IMR-90 (cell line): Measurements from ENCODE around the gene ATP23. TPM values are rescaled to one million over a fixed set of nuclear protein-coding genes. Genes with fewer than 3 reads are reported as not detected.

Experiments used
- ATAC-seq: fragments of 200-7000 bp; cut with Tn5 transposase; 2 replicates; pipeline ENCODE4 v1.9.1; 2020; ENCODE audit warnings: low read depth, mild to moderate bottlenecking, moderate library complexity
- BruUV-seq: library from RNA; stranded (reverse); fragments of 400-500 nt; replicated peaks from 2 replicates; lab custom pipeline; 2021; lab: Mats Ljungman, UMichigan
- CTCF ChIA-PET: fragments of 300-600 bp; formaldehyde crosslinking; extraction: SDS; loops from one replicate; lab custom pipeline; 2021; ENCODE audit warnings: antibody characterized with exemption; lab: Yijun Ruan, JAX
- POLR2A ChIA-PET: fragments of 300-600 bp; sonication (Branson Sonifier 250); formaldehyde crosslinking; loops from one replicate; lab custom pipeline; 2022; ENCODE audit warnings: antibody characterized with exemption; ENCODE audit not compliant: unreplicated experiment; lab: Charles Lee
- DNase-seq: peaks from one replicate; pipeline ENCODE4 v3.0.0; 2013
- H2AFZ ChIP-seq: replicated peaks from 2 replicates; pipeline ENCODE3; 2013; ENCODE audit warnings: low read length, mild to moderate bottlenecking; ENCODE audit not compliant: poor library complexity
- H2AK5ac ChIP-seq: 2 replicates; pipeline ENCODE4 v1.6.1; 2013; ENCODE audit warnings: low read depth, low read length, inconsistent platforms
- H2AK9ac ChIP-seq: replicated peaks from 2 replicates; pipeline ENCODE3; 2013; ENCODE audit warnings: mild to moderate bottlenecking, low read depth, low read length, moderate library complexity; ENCODE audit not compliant: poor library complexity
- H2BK120ac ChIP-seq: 2 replicates; pipeline ENCODE4 v1.6.1; 2013; ENCODE audit warnings: low read depth, low read length, inconsistent platforms
- H2BK15ac ChIP-seq: 3 replicates; pipeline ENCODE4 v1.6.1; 2013; ENCODE audit warnings: low read depth, low read length, inconsistent platforms
- H2BK20ac ChIP-seq: 2 replicates; pipeline ENCODE4 v1.6.1; 2013; ENCODE audit warnings: low read depth, mild to moderate bottlenecking, inconsistent platforms, low read length, moderate library complexity
- H2BK5ac ChIP-seq: 2 replicates; pipeline ENCODE4 v1.6.1; 2013; ENCODE audit warnings: mild to moderate bottlenecking, low read depth, low read length, inconsistent platforms; ENCODE audit not compliant: poor library complexity, severe bottlenecking
- H3K14ac ChIP-seq: replicated peaks from 2 replicates; pipeline ENCODE4 v1.6.1; 2013; ENCODE audit warnings: low read depth, low read length, inconsistent platforms
- H3K18ac ChIP-seq: 2 replicates; pipeline ENCODE4 v1.6.1; 2013; ENCODE audit warnings: low read depth, low read length, control low read depth
- H3K23ac ChIP-seq: 2 replicates; pipeline ENCODE4 v1.6.1; 2013; ENCODE audit warnings: low read depth, low read length, inconsistent platforms
- H3K27ac ChIP-seq: 2 replicates; pipeline ENCODE4 v1.5.1; 2013; ENCODE audit warnings: mild to moderate bottlenecking, control low read depth, low read length; ENCODE audit not compliant: insufficient read depth
- H3K27me3 ChIP-seq: 2 replicates; pipeline ENCODE4 v1.6.1; 2013; ENCODE audit warnings: low read length; ENCODE audit not compliant: control insufficient read depth, insufficient read depth
- H3K36me3 ChIP-seq: 2 replicates; pipeline ENCODE4 v1.6.1; 2013; ENCODE audit warnings: low read length, mixed read lengths; ENCODE audit not compliant: control insufficient read depth, insufficient read depth
- H3K4ac ChIP-seq: 2 replicates; pipeline ENCODE4 v1.6.1; 2013; ENCODE audit warnings: low read depth, low read length, inconsistent platforms
- H3K4me1 ChIP-seq: 2 replicates; pipeline ENCODE4 v1.6.1; 2013; ENCODE audit warnings: low read length, mixed read lengths; ENCODE audit not compliant: control insufficient read depth, insufficient read depth
- H3K4me2 ChIP-seq: 2 replicates; pipeline ENCODE4 v1.6.1; 2013; ENCODE audit warnings: low read depth, mild to moderate bottlenecking, control low read depth, low read length, moderate library complexity
- H3K4me3 ChIP-seq: 2 replicates; pipeline ENCODE4 v1.5.1; 2013; ENCODE audit warnings: low read depth, mild to moderate bottlenecking, control low read depth, low read length, moderate library complexity; ENCODE audit not compliant: insufficient read depth
- H3K56ac ChIP-seq: 2 replicates; pipeline ENCODE4 v1.6.1; 2013; ENCODE audit warnings: low read length, inconsistent platforms; ENCODE audit not compliant: insufficient read depth; ENCODE audit errors: extremely low read depth
- H3K79me1 ChIP-seq, 2 experiments: 2 replicates each; pipeline ENCODE4 v1.6.1; 2013; ENCODE audit warnings: low read length in 2 of 2, inconsistent platforms in 1 of 2, low read depth in 1 of 2
- H3K9ac ChIP-seq: 2 replicates; pipeline ENCODE4 v1.6.1; 2013; ENCODE audit warnings: low read depth, low read length, control low read depth
- H3K9me1 ChIP-seq: 2 replicates; pipeline ENCODE4 v1.6.1; 2013; ENCODE audit warnings: low read length, inconsistent platforms; ENCODE audit not compliant: insufficient read depth
- H3K9me3 ChIP-seq: 2 replicates; pipeline ENCODE4 v1.6.1; 2013; ENCODE audit warnings: low read length; ENCODE audit not compliant: control insufficient read depth, insufficient read depth
- H4K20me1 ChIP-seq: 2 replicates; pipeline ENCODE4 v1.6.1; 2013; ENCODE audit warnings: low read length, inconsistent platforms; ENCODE audit not compliant: insufficient read depth
- H4K5ac ChIP-seq: 2 replicates; pipeline ENCODE4 v1.6.1; 2013; ENCODE audit warnings: mild to moderate bottlenecking, low read depth, low read length, control low read depth
- H4K8ac ChIP-seq, 2 experiments: 2 replicates each; pipeline ENCODE4 v1.6.1; 2013; ENCODE audit warnings: low read depth in 2 of 2, low read length in 2 of 2, control low read depth in 1 of 2, inconsistent platforms in 1 of 2
- H4K91ac ChIP-seq: 2 replicates; pipeline ENCODE4 v1.6.1; 2013; ENCODE audit warnings: low read depth, low read length, inconsistent platforms; ENCODE audit not compliant: insufficient read depth
- CEBPB ChIP-seq: IDR thresholded peaks from 2 replicates; pipeline ENCODE4 v1.6.1; 2012; ENCODE audit warnings: low read depth, low read length, improper control_type of control experiment
- MXI1 ChIP-seq: IDR thresholded peaks from 2 replicates; pipeline ENCODE4 v1.6.1; 2012; ENCODE audit warnings: low read depth, mild to moderate bottlenecking, low read length, moderate library complexity, borderline replicate concordance
- WGBS, 2 experiments: methylation state at CpG; one replicate each; pipeline versions ENCODE4 v1.1.5 to v1.1.7; 2013; ENCODE audit warnings: missing lambda C conversion rate in 2 of 2; ENCODE audit not compliant: insufficient read length in 1 of 2; ENCODE audit errors: extremely low coverage in 2 of 2; 5-methylcytosine and 5-hydroxymethylcytosine counted together
- dilution Hi-C: fragments of 300-500 bp; cut with HindIII; formaldehyde crosslinking; loops from one replicate; pipeline ENCODE4 v1.14.3; 2018; ENCODE audit warnings: low sequenced_read_pairs; ENCODE audit not compliant: unreplicated experiment
- in situ Hi-C: fragments of 300-500 bp; cut with MboI; formaldehyde crosslinking; loops from 3 replicates; pipeline ENCODE4 v1.14.3; 2019; ENCODE audit warnings: low sequenced_read_pairs, inconsistent platforms, mixed read lengths
- intact Hi-C: fragments of 100-400 bp; cut with micrococcal nuclease; formaldehyde crosslinking; loops from 2 replicates; pipeline ENCODE4 v1.10.0; 2022
- polyA plus RNA-seq, 3 experiments: library from polyadenylated mRNA; depleted of rRNA; stranded (reverse); fragments of >200 nt; gene quantifications; 2 replicates each; pipeline ENCODE4 v1.2.3, GENCODE V29; 2012; ENCODE audit warnings: low replicate concordance in 1 of 3
- total RNA-seq: library from RNA; depleted of rRNA; stranded (reverse); fragments of >200 nt; gene quantifications from 2 replicates; pipeline ENCODE4 v1.2.3, GENCODE V29; 2012

ATP23 gene
- total and polyA plus RNA-seq, 2 of the 4 experiments (the other 2 are of a cell fraction) = 6.4 to 7.2 TPM

DNA sequence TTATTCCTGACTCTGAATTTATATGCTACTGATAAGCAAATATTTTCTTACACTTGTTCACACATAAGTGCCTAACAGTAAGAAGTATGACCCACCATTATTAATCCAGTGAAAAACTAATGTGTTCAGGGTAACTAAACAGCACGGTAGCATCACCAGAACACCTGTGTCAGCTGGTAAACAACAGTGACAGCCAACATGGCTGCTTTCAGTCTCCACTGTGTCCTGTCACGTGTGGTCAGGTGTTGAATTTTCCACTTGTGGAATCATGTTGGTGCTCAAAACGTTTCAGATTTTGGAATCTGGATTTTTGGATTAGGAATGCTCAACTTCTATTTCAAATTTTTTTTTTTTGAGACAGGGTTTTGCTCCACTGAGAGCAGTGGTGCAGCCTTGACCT lies 14.3 kb upstream of the ATP23 start:
- POLR2A ChIA-PET = no interaction called here
- no peak overlapping the region for H3K56ac ChIP-seq
- dilution Hi-C loops (no loop called here), in situ Hi-C loops (no loop called here), intact Hi-C loops (no loop called here)
- no peaks in the 10 kb centered on the region for H3K4me1 ChIP-seq
- no peak overlapping the region for H3K14ac ChIP-seq
- H3K4ac ChIP-seq = no peak overlapping the region
- DNase-seq = no peak
- no peaks in the 10 kb centered on the region for H3K9me1 ChIP-seq
- H2AK5ac ChIP-seq = no peak overlapping the region
- no peak overlapping the region for H3K4me3 ChIP-seq
- H2BK15ac ChIP-seq = no peak overlapping the region
- H4K5ac ChIP-seq = no peak overlapping the region
- H3K23ac ChIP-seq = no peak overlapping the region
- H4K8ac ChIP-seq = no peak overlapping the region
- no peaks in the 10 kb centered on the region for H4K20me1 ChIP-seq
- H3K9me3 ChIP-seq = no peaks in the 10 kb centered on the region
- no peak overlapping the region for H2AFZ ChIP-seq
- H2BK120ac ChIP-seq = no peak overlapping the region
- BruUV-seq = no TSS peak
- CTCF ChIA-PET = interaction anchor here (0.7 kb wide), 1 partner anchor 1114 kb away, joined by 4 read pairs; no protein-coding TSS in a partner anchor
- H4K91ac ChIP-seq = no peak overlapping the region
- no CpG with 5 or more reads among the region's 3 CpGs for WGBS, 2 experiments
- H3K36me3 ChIP-seq = peaks cover 1% of the 10 kb centered on the region; the same call in 1 of the 2 replicates
- H3K9ac ChIP-seq = no peak overlapping the region
- H3K27ac ChIP-seq = no peak overlapping the region
- no peaks in the 10 kb centered on the region; the same call in 1 of the 2 replicates for H3K27me3 ChIP-seq
- H3K4me2 ChIP-seq = no peak overlapping the region
- no peak overlapping the region for H3K18ac ChIP-seq
- H2BK5ac ChIP-seq = no peak overlapping the region
- no peak overlapping the region for H2BK20ac ChIP-seq
- ATAC-seq = no peak
- no peak overlapping the region for H2AK9ac ChIP-seq
- TF ChIP-seq MXI1 (no peak), CEBPB (no peak)
- H3K79me1 ChIP-seq = no peaks in the 10 kb centered on the region
